Keratinocyte (primary cell): ENCODE measurements around the gene GAB1.

Experiments used
- EZH2 ChIP-seq: IDR thresholded peaks from one replicate; pipeline ENCODE4 v1.6.1; 2012; ENCODE audit warnings: inconsistent platforms, mild to moderate bottlenecking, low read length, moderate library complexity
- TF ChIP-seq, protein P1 (sequence below), 3 experiments: IDR thresholded peaks in 1 of 3; conservative IDR thresholded peaks in 1 of 3; optimal IDR thresholded peaks in 1 of 3; 2 replicates in 2 of 3; 3 replicates in 1 of 3; pipeline versions ENCODE3 to v1.5.1; 2011; ENCODE audit warnings: low read length in 3 of 3, mild to moderate bottlenecking in 3 of 3, moderate library complexity in 2 of 3, control low read depth in 1 of 3, inconsistent platforms in 1 of 3; ENCODE audit not compliant: insufficient read depth in 2 of 3; ENCODE audit errors: extremely low read depth in 1 of 3

DNA sequence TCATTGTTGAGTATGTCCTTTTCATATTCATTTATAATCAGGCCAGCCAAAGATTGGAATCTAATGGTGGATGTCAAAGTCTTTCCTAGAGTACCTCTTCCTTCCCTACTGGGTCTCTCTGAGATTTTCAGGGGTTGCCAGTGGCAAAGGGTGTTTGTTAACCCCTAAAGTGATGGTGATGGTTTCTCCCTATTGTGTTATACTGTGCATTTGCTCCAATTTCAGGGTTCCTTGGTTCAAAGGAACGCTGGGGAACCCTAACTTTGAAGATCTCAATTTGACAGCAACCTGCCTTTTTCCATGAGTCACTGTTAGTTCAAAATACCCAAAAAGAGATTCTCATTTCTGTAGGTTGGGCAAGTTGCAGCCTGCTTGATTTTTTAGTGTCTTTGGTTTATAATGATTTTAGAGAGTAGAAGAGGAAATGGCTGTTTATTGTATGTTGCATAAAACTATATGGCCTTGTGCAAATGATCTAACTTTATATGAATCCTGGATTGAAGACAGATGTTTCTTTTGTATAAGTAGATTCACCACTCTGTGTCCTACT lies 23.0 kb downstream of the GAB1 start:
- TF ChIP-seq EZH2: no peak
- TF ChIP-seq, protein P1, sequence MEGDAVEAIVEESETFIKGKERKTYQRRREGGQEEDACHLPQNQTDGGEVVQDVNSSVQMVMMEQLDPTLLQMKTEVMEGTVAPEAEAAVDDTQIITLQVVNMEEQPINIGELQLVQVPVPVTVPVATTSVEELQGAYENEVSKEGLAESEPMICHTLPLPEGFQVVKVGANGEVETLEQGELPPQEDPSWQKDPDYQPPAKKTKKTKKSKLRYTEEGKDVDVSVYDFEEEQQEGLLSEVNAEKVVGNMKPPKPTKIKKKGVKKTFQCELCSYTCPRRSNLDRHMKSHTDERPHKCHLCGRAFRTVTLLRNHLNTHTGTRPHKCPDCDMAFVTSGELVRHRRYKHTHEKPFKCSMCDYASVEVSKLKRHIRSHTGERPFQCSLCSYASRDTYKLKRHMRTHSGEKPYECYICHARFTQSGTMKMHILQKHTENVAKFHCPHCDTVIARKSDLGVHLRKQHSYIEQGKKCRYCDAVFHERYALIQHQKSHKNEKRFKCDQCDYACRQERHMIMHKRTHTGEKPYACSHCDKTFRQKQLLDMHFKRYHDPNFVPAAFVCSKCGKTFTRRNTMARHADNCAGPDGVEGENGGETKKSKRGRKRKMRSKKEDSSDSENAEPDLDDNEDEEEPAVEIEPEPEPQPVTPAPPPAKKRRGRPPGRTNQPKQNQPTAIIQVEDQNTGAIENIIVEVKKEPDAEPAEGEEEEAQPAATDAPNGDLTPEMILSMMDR (optimal IDR thresholded peaks at IDR 0.05 in 1 of 3, IDR thresholded peaks at IDR 0.05 in 1 of 3, conservative IDR thresholded peaks at IDR 0.05 in 1 of 3; ENCODE audit: extremely low read depth in 1 of 3, insufficient read depth in 2 of 3, low read length in 3 of 3): no peak
